A549 (cell line): Measurements from ENCODE around the gene PDE7B. TPM values are rescaled to one million over a fixed set of nuclear protein-coding genes. Genes with fewer than 3 reads are reported as not detected.

Experiments
- ATAC-seq, 2 experiments: fragments of 200-7000 bp in 1 of 2; fragments of >200 bp in 1 of 2; cut with Nextera tagmentation in 1 of 2; cut with Tn5 transposase in 1 of 2; 3 replicates each; pipeline versions ENCODE4 v1.8.0 to v1.9.1; 2018 to 2020; ENCODE audit warnings: mild to moderate bottlenecking in 1 of 2, moderate library complexity in 1 of 2
- CTCF ChIA-PET: fragments of 300-600 bp; sonication (Branson Sonifier 250); formaldehyde crosslinking; extraction: SDS; loops from one replicate; lab custom pipeline; 2021; ENCODE audit warnings: antibody characterized with exemption, inconsistent platforms; lab: Yijun Ruan, JAX
- POLR2A ChIA-PET: fragments of 350-600 bp; formaldehyde crosslinking; extraction: SDS; loops from one replicate; lab custom pipeline; 2021; ENCODE audit warnings: antibody characterized with exemption, inconsistent platforms; lab: Yijun Ruan, JAX
- DNase-seq, 2 experiments: peaks; one replicate each; pipeline versions ENCODE4 v3.0.0 to v3.0.0-alpha.2; 2011 to 2016; ENCODE audit warnings: low read depth in 1 of 2, low spot score in 1 of 2
- FAIRE-seq: peaks from 2 replicates; lab custom pipeline; 2011; peaks lifted over from hg19 to GRCh38; lab: Jason Lieb, UNC
- H3K27ac ChIP-seq, 2 experiments: fragments of >200 bp; sonication (Bioruptor Twin); formaldehyde crosslinking; 3 replicates each; pipeline ENCODE4 v1.5.1; 2016 to 2017
- H3K4me1 ChIP-seq: fragments of >200 bp; sonication (Bioruptor Twin); formaldehyde crosslinking; 3 replicates; pipeline ENCODE4 v1.6.1; 2016
- H3K4me2 ChIP-seq: fragments of >200 bp; sonication (Bioruptor Twin); formaldehyde crosslinking; 3 replicates; pipeline ENCODE4 v1.6.1; 2016
- H3K4me3 ChIP-seq: fragments of >200 bp; sonication (Bioruptor Twin); formaldehyde crosslinking; 3 replicates; pipeline ENCODE4 v1.5.1; 2016
- H3K9me3 ChIP-seq: fragments of >200 bp; sonication (Bioruptor Twin); formaldehyde crosslinking; 3 replicates; pipeline ENCODE4 v1.6.1; 2016
- CBX8 ChIP-seq: fragments of 200-600 bp; sonication (generic); IDR thresholded peaks from 2 replicates; pipeline ENCODE4 v1.6.1; 2016
- CHD4 ChIP-seq: fragments of 200-600 bp; sonication (generic); IDR thresholded peaks from 2 replicates; pipeline ENCODE4 v1.6.1; 2016; ENCODE audit warnings: antibody characterized with exemption, mild to moderate bottlenecking, borderline replicate concordance
- FOSB ChIP-seq: fragments of 250-450 bp; sonication (Bioruptor Pico); IDR thresholded peaks from 2 replicates; pipeline ENCODE4 v1.5.0; 2020; ENCODE audit warnings: mild to moderate bottlenecking, moderate library complexity
- FOXS1 ChIP-seq: fragments of 250-450 bp; sonication (Bioruptor Pico); IDR thresholded peaks from 2 replicates; pipeline ENCODE4 v1.5.0; 2020; ENCODE audit warnings: mild to moderate bottlenecking, moderate library complexity
- GATA3 ChIP-seq: IDR thresholded peaks from 2 replicates; pipeline ENCODE4 v1.6.1; 2012; ENCODE audit warnings: borderline replicate concordance
- HEYL ChIP-seq: fragments of 250-450 bp; sonication (Bioruptor Pico); IDR thresholded peaks from 2 replicates; pipeline ENCODE4 v1.8.0; 2021; ENCODE audit warnings: mild to moderate bottlenecking, moderate library complexity
- JUNB ChIP-seq: fragments of >200 bp; sonication (Bioruptor Twin); formaldehyde crosslinking; IDR thresholded peaks from 2 replicates; pipeline ENCODE4 v1.6.1; 2016
- KDM1A ChIP-seq: fragments of 200-600 bp; sonication (generic); IDR thresholded peaks from 2 replicates; pipeline ENCODE4 v1.6.1; 2016; ENCODE audit warnings: low read depth, mild to moderate bottlenecking
- KDM5A ChIP-seq: fragments of 200-600 bp; sonication (generic); IDR thresholded peaks from 2 replicates; pipeline ENCODE4 v1.6.1; 2016; ENCODE audit warnings: antibody characterized with exemption, mild to moderate bottlenecking
- MAFK ChIP-seq: fragments of 450-650 bp; IDR thresholded peaks from 2 replicates; pipeline ENCODE4 v1.6.1; 2014; ENCODE audit not compliant: partially characterized antibody
- MAZ ChIP-seq: fragments of 150-350 bp; IDR thresholded peaks from 2 replicates; pipeline ENCODE4 v1.6.1; 2014; ENCODE audit warnings: antibody characterized with exemption, low read depth, low read length, borderline replicate concordance
- MYC ChIP-seq: IDR thresholded peaks from 2 replicates; pipeline ENCODE4 v1.6.1; 2012; ENCODE audit warnings: mild to moderate bottlenecking, inconsistent platforms, low read length, improper control_type of control experiment, borderline replicate concordance
- NFE2L2 ChIP-seq: fragments of 150-350 bp; conservative IDR thresholded peaks from 2 replicates; pipeline ENCODE4 v1.6.1; 2014; ENCODE audit warnings: low read length
- NPAS2 ChIP-seq: fragments of 250-450 bp; sonication (Bioruptor Pico); IDR thresholded peaks from 2 replicates; pipeline ENCODE4 v1.8.0; 2022; ENCODE audit warnings: mild to moderate bottlenecking, moderate library complexity, borderline replicate concordance
- NR3C1 ChIP-seq: fragments of >200 bp; sonication (Bioruptor Twin); formaldehyde crosslinking; IDR thresholded peaks from 3 replicates; pipeline ENCODE4 v1.6.1; 2017
- PBX3 ChIP-seq: IDR thresholded peaks from 2 replicates; pipeline ENCODE4 v1.6.1; 2012
- PHF8 ChIP-seq: fragments of 200-600 bp; sonication (generic); IDR thresholded peaks from 2 replicates; pipeline ENCODE4 v1.6.1; 2016; ENCODE audit warnings: low read depth, mild to moderate bottlenecking, antibody characterized with exemption, moderate library complexity, borderline replicate concordance
- POLR2AphosphoS2 ChIP-seq: conservative IDR thresholded peaks from 2 replicates; pipeline ENCODE4 v1.6.1; 2012; ENCODE audit warnings: low read length, improper control_type of control experiment, inconsistent platforms
- SMC3 ChIP-seq: fragments of >200 bp; sonication (Bioruptor Twin); formaldehyde crosslinking; IDR thresholded peaks from 3 replicates; pipeline ENCODE4 v1.6.1; 2018; ENCODE audit warnings: inconsistent platforms
- USF2 ChIP-seq: fragments of 450-650 bp; IDR thresholded peaks from 2 replicates; pipeline ENCODE4 v1.6.1; 2014; ENCODE audit warnings: antibody characterized with exemption
- ZFP36 ChIP-seq: fragments of 450-650 bp; IDR thresholded peaks from 2 replicates; pipeline ENCODE4 v1.6.1; 2014; ENCODE audit warnings: borderline replicate concordance; ENCODE audit not compliant: partially characterized antibody
- WGBS: methylation state at CpG from one replicate; pipeline ENCODE4 v1.1.6; 2017; ENCODE audit errors: missing lambda C conversion rate; 5-methylcytosine and 5-hydroxymethylcytosine counted together
- polyA plus RNA-seq, 4 experiments: library from polyadenylated mRNA; depleted of rRNA in 3 of 4; stranded (reverse); fragments of >200 nt; fragmentation: RNase III in 1 of 4; extraction: RNeasy Plus Mini Kit Qiagen cat#74134 plus additional on column Dnase treatment in 1 of 4; gene quantifications; 2 replicates in 3 of 4; 3 replicates in 1 of 4; pipeline ENCODE4 v1.2.3, GENCODE V29; 2011 to 2017
- TF ChIP-seq, protein P1 (sequence below): IDR thresholded peaks from 2 replicates; pipeline ENCODE4 v1.6.1; 2012; ENCODE audit warnings: low read depth, borderline replicate concordance

Gene PDE7B
- polyA plus RNA-seq, 2 of the 4 experiments (the other 2 are of a cell fraction) = 6.6 to 13.8 TPM

- TF ChIP-seq JUNB = no peak
- TF ChIP-seq MAFK = no peak
- TF ChIP-seq POLR2AphosphoS2 = no peak
- no peak for TF ChIP-seq KDM5A
- no peak for TF ChIP-seq USF2
- TF ChIP-seq NR3C1 = no peak
- no peak for FAIRE-seq
- CTCF ChIA-PET = no interaction called here
- WGBS = 69% methylated on average over 2 of the region's 2 CpGs
- no peak for DNase-seq
- H3K9me3 ChIP-seq = no peaks in the 10 kb centered on the region
- POLR2A ChIA-PET = no interaction called here
- H3K27ac ChIP-seq = 0 out of 6 replicates have a peak overlapping the region, but pooled peaks of 1 of the 2 experiments have one; percentile 17
- peaks cover 17% of the 10 kb centered on the region for H3K4me1 ChIP-seq
- ATAC-seq = no peak
- no peak overlapping the region for H3K4me3 ChIP-seq
- H3K4me2 ChIP-seq = no peak overlapping the region
Measured at GRCh38 chr6:135910790-135911618, 59.5 kb downstream of the PDE7B start.

DNA sequence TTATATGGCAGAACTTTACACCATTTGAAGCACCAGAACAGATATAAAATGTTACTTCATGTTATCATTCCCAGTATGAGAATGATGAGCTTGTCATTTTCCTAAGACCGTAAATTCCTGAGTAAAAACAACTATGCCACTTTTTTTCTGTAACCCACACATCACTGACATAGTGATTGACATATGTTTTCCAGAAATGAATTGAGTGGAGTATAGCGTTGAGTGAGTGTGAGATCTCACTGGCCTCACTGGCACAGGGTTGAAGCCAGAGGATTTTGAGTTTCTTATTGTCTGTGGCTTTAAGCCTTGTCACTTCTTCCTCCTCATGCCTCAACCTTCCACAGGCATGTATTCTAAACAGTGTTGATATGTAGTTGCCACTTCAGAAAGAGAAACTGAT lies 62.3 kb downstream of the PDE7B start:
- WGBS = 92% methylated on average over 2 of the region's 2 CpGs
- H3K4me1 ChIP-seq = peaks cover under 1% of the 10 kb centered on the region; the same call in 1 of the 3 replicates
- FAIRE-seq = no peak
- no peak for ATAC-seq
- POLR2A ChIA-PET = no interaction called here
- DNase-seq = no peak
- H3K9me3 ChIP-seq = no peaks in the 10 kb centered on the region
- no peak for TF ChIP-seq FOSB (CRISPR knock-in tag)
- TF ChIP-seq PHF8 = no peak
- TF ChIP-seq, protein P1, sequence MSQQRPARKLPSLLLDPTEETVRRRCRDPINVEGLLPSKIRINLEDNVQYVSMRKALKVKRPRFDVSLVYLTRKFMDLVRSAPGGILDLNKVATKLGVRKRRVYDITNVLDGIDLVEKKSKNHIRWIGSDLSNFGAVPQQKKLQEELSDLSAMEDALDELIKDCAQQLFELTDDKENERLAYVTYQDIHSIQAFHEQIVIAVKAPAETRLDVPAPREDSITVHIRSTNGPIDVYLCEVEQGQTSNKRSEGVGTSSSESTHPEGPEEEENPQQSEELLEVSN = no peak
- TF ChIP-seq CHD4 = no peak
- TF ChIP-seq KDM1A = no peak
- no peak for TF ChIP-seq FOXS1
- no peak for TF ChIP-seq ZFP36
- no peak for TF ChIP-seq NPAS2 (CRISPR knock-in tag)
- no peak for TF ChIP-seq HEYL (CRISPR knock-in tag)
- TF ChIP-seq NFE2L2 = no peak
- no peak for TF ChIP-seq MAZ
- TF ChIP-seq PBX3 = no peak
- TF ChIP-seq MYC = no peak
- TF ChIP-seq SMC3 = no peak
- no peak overlapping the region for H3K4me2 ChIP-seq
- CTCF ChIA-PET = interaction anchor here (0.6 kb wide), 1 partner anchor 62 kb away, joined by 3 read pairs; the partner anchor contains the start of gene PDE7B
- no peak overlapping the region for H3K4me3 ChIP-seq
- no peak overlapping the region for H3K27ac ChIP-seq

GRCh38 chr6:135919026-135919425 lies 67.5 kb downstream of the PDE7B start:
- Histone ChIP-seq H3K4me1 (peaks cover 27% of the 10 kb centered on the region), H3K4me2 (no peak overlapping the region), H3K27ac (peak overlapping the region in 1 of 2 experiments; percentile 30; a peak in 1 of 6 replicates), H3K4me3 (no peak overlapping the region), H3K9me3 (no peaks in the 10 kb centered on the region)
- POLR2A ChIA-PET = no interaction called here
- FAIRE-seq = no peak
- DNase-seq = no peak
- ATAC-seq = no peak
- TF ChIP-seq GATA3 (no peak), CBX8 (no peak), NFE2L2 (no peak)
- WGBS = 87% methylated on average over 4 of the region's 4 CpGs
- CTCF ChIA-PET = interaction anchor here (0.7 kb wide), 1 partner anchor 307 kb away, joined by 4 read pairs; no protein-coding TSS in a partner anchor
